ENCODE data around the gene WDPCP.
"Not testable (repeated sequence)": the region's sequence is repeated elsewhere in the genome, so short reads cannot be mapped to it uniquely, and the experiment has no call there.

DNA sequence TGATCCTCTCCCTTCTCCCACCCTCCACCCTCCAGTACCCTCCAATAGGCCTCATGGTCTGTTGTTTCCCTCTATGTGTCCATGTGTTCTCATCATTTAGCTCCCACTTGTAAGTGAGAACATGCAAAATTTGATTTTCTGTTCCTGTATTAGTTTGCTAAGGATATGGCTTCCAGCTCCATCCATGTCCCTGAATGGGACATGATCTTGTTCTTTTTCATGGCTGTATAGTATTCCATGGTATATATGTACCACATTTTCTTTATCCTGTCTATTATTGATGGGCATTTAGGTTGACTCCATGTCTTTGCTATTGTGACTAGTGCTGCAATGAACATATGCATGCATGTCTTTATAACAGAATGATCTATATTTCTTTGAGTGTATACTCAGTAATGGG lies 451.6 kb downstream of the WDPCP start:
- TF ChIP-seq, protein P1, sequence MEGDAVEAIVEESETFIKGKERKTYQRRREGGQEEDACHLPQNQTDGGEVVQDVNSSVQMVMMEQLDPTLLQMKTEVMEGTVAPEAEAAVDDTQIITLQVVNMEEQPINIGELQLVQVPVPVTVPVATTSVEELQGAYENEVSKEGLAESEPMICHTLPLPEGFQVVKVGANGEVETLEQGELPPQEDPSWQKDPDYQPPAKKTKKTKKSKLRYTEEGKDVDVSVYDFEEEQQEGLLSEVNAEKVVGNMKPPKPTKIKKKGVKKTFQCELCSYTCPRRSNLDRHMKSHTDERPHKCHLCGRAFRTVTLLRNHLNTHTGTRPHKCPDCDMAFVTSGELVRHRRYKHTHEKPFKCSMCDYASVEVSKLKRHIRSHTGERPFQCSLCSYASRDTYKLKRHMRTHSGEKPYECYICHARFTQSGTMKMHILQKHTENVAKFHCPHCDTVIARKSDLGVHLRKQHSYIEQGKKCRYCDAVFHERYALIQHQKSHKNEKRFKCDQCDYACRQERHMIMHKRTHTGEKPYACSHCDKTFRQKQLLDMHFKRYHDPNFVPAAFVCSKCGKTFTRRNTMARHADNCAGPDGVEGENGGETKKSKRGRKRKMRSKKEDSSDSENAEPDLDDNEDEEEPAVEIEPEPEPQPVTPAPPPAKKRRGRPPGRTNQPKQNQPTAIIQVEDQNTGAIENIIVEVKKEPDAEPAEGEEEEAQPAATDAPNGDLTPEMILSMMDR (conservative IDR thresholded peaks at IDR 0.05): not testable (repeated sequence)
- TF ChIP-seq ZFX (IDR thresholded peaks at IDR 0.05): not testable (repeated sequence)
